Caco-2 (cell line): ENCODE measurements around the gene BHLHE40. TPM values are rescaled to one million over a fixed set of nuclear protein-coding genes. Genes with fewer than 3 reads are reported as not detected.

ENCODE experiments used
- BruUV-seq: library from RNA; stranded (reverse); fragments of 400-500 nt; replicated peaks from 2 replicates; lab custom pipeline; 2021; lab: Mats Ljungman, UMichigan
- CTCF ChIA-PET: fragments of 300-600 bp; sonication (Branson Sonifier 250); formaldehyde crosslinking; loops from one replicate; lab custom pipeline; 2022; ENCODE audit warnings: antibody characterized with exemption; lab: Charles Lee
- POLR2A ChIA-PET: fragments of 300-600 bp; sonication (Branson Sonifier 250); formaldehyde crosslinking; loops from one replicate; lab custom pipeline; 2022; ENCODE audit warnings: antibody characterized with exemption; lab: Charles Lee
- DNase-seq, 2 experiments: peaks; one replicate each; pipeline versions ENCODE4 v3.0.0 to v3.0.0-alpha.2; 2020 to 2022
- H3K27me3 ChIP-seq: replicated peaks from 2 replicates; pipeline ENCODE4 v1.6.0; 2011; ENCODE audit warnings: low read length; ENCODE audit not compliant: control insufficient read depth, insufficient read depth
- H3K36me3 ChIP-seq: 2 replicates; pipeline ENCODE4 v1.5.1; 2011; ENCODE audit warnings: low read length; ENCODE audit not compliant: control insufficient read depth, insufficient read depth
- H3K4me1 ChIP-seq: fragments of 250-450 bp; sonication (Bioruptor Pico); 2 replicates; pipeline ENCODE4 v1.5.1; 2020; ENCODE audit warnings: mild to moderate bottlenecking
- H3K4me3 ChIP-seq: 2 replicates; pipeline ENCODE4 v1.5.1; 2011; ENCODE audit warnings: low read depth, mild to moderate bottlenecking, control low read depth, low read length
- H3K9me3 ChIP-seq: fragments of 250-450 bp; sonication (Bioruptor Pico); 2 replicates; pipeline ENCODE4 v1.5.1; 2020; ENCODE audit warnings: mild to moderate bottlenecking, moderate library complexity
- H3K27ac Mint-ChIP-seq: one replicate; pipeline ENCODE4 v1.8.0; 2022; ENCODE audit warnings: mixed read lengths; ENCODE audit not compliant: unreplicated experiment
- H3K27me3 Mint-ChIP-seq: one replicate; pipeline ENCODE4 v1.8.0; 2022; ENCODE audit warnings: mixed read lengths; ENCODE audit not compliant: insufficient read depth, unreplicated experiment
- H3K36me3 Mint-ChIP-seq: one replicate; pipeline ENCODE4 v1.8.0; 2022; ENCODE audit warnings: mild to moderate bottlenecking, mixed read lengths; ENCODE audit not compliant: insufficient read depth, unreplicated experiment
- H3K4me1 Mint-ChIP-seq: one replicate; pipeline ENCODE4 v1.8.0; 2022; ENCODE audit warnings: low read depth, mixed read lengths; ENCODE audit not compliant: unreplicated experiment
- H3K4me3 Mint-ChIP-seq: one replicate; pipeline ENCODE4 v1.8.0; 2022; ENCODE audit warnings: mild to moderate bottlenecking, moderate library complexity, mixed read lengths; ENCODE audit not compliant: unreplicated experiment
- H3K9me3 Mint-ChIP-seq: one replicate; pipeline ENCODE4 v1.8.0; 2022; ENCODE audit warnings: mixed read lengths; ENCODE audit not compliant: unreplicated experiment
- intact Hi-C: fragments of 100-400 bp; cut with micrococcal nuclease; formaldehyde crosslinking; loops from one replicate; pipeline ENCODE4 v1.10.0; 2022; ENCODE audit not compliant: unreplicated experiment
- total RNA-seq: library from RNA; stranded (reverse); gene quantifications from 2 replicates; pipeline ENCODE4 v1.2.3, GENCODE V29; 2022
- TF ChIP-seq, protein P1 (sequence below), 2 experiments: fragments of 200-600 bp in 1 of 2; IDR thresholded peaks; 1 replicate in 1 of 2; 2 replicates in 1 of 2; pipeline versions ENCODE4 v1.5.1 to v1.8.0; 2011 to 2022; ENCODE audit warnings: antibody characterized with exemption in 1 of 2, control low read depth in 1 of 2, inconsistent platforms in 1 of 2, low read depth in 1 of 2, low read length in 1 of 2, mild to moderate bottlenecking in 1 of 2, moderate library complexity in 1 of 2; ENCODE audit not compliant: insufficient read depth in 1 of 2, severe bottlenecking in 1 of 2, unreplicated experiment in 1 of 2

The BHLHE40 gene
- total RNA-seq, 1 experiment from 2014 or later, result 8.5 TPM

GRCh38 chr3:4949004-4949403 is 30.2 kb upstream of the BHLHE40 start:
- no peak overlapping the region for H3K4me3 Mint-ChIP-seq
- no peaks in the 10 kb centered on the region for H3K4me1 Mint-ChIP-seq
- ChIA-PET POLR2A (no interaction called here), CTCF (no interaction called here)
- H3K27ac Mint-ChIP-seq, result no peak overlapping the region
- no peaks in the 10 kb centered on the region for H3K9me3 Mint-ChIP-seq
- TF ChIP-seq, protein P1, sequence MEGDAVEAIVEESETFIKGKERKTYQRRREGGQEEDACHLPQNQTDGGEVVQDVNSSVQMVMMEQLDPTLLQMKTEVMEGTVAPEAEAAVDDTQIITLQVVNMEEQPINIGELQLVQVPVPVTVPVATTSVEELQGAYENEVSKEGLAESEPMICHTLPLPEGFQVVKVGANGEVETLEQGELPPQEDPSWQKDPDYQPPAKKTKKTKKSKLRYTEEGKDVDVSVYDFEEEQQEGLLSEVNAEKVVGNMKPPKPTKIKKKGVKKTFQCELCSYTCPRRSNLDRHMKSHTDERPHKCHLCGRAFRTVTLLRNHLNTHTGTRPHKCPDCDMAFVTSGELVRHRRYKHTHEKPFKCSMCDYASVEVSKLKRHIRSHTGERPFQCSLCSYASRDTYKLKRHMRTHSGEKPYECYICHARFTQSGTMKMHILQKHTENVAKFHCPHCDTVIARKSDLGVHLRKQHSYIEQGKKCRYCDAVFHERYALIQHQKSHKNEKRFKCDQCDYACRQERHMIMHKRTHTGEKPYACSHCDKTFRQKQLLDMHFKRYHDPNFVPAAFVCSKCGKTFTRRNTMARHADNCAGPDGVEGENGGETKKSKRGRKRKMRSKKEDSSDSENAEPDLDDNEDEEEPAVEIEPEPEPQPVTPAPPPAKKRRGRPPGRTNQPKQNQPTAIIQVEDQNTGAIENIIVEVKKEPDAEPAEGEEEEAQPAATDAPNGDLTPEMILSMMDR (IDR thresholded peaks at IDR 0.05; ENCODE audit: insufficient read depth in 1 of 2, low read depth in 1 of 2, low read length in 1 of 2, severe bottlenecking in 1 of 2, unreplicated experiment in 1 of 2), result no peak
- Histone ChIP-seq H3K4me3 (no peak overlapping the region), H3K9me3 (no peaks in the 10 kb centered on the region), H3K4me1 (no peaks in the 10 kb centered on the region), H3K36me3 (no peaks in the 10 kb centered on the region), H3K27me3 (no peaks in the 10 kb centered on the region)
- no peaks in the 10 kb centered on the region for H3K27me3 Mint-ChIP-seq
- BruUV-seq, result no TSS peak
- no peak for DNase-seq
- intact Hi-C loops, result no loop called here
- H3K36me3 Mint-ChIP-seq, result no peaks in the 10 kb centered on the region

- Mint-ChIP-seq H3K4me3 (no peak overlapping the region), H3K36me3 (no peaks in the 10 kb centered on the region), H3K4me1 (no peaks in the 10 kb centered on the region), H3K27ac (no peak overlapping the region), H3K27me3 (no peaks in the 10 kb centered on the region), H3K9me3 (no peaks in the 10 kb centered on the region)
- Histone ChIP-seq H3K36me3 (no peaks in the 10 kb centered on the region), H3K27me3 (no peaks in the 10 kb centered on the region), H3K4me3 (no peak overlapping the region), H3K9me3 (no peaks in the 10 kb centered on the region), H3K4me1 (no peaks in the 10 kb centered on the region)
- intact Hi-C loops, result no loop called here
- BruUV-seq, result no TSS peak
- ChIA-PET POLR2A (no interaction called here), CTCF (no interaction called here)
- TF ChIP-seq, protein P1 (IDR thresholded peaks at IDR 0.05; ENCODE audit: insufficient read depth in 1 of 2, low read depth in 1 of 2, low read length in 1 of 2, severe bottlenecking in 1 of 2, unreplicated experiment in 1 of 2), result no peak
- no peak for DNase-seq
Measured at GRCh38 chr3:4949659-4950058, 29.6 kb upstream of the BHLHE40 start.

DNA sequence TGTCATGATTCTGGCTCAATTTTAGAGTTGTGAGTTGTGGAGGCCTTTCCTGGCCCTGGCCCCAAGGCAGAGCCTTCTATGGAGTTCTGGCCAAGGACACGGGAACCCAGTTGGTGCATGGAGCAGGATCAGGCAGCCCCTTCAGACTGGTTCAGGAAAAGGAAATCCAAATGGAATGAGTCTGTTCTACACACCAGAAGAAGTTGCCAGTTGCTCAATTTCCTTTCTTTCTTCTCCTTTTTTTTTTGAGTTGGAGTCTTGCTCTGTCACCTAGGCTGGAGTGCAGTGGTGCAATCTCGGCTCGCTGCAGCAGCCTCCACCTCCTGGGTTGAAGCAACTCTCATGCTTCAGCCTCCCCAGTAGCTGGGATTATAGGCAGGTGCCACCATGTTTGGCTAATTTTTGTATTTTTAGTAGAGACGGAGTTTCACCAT is 28.9 kb upstream of the BHLHE40 start:
- no peaks in the 10 kb centered on the region for H3K27me3 ChIP-seq
- TF ChIP-seq, protein P1 (IDR thresholded peaks at IDR 0.05; ENCODE audit: insufficient read depth in 1 of 2, low read depth in 1 of 2, low read length in 1 of 2, severe bottlenecking in 1 of 2, unreplicated experiment in 1 of 2), result no peak
- Mint-ChIP-seq H3K4me1 (no peaks in the 10 kb centered on the region), H3K4me3 (no peak overlapping the region), H3K27ac (no peak overlapping the region), H3K27me3 (no peaks in the 10 kb centered on the region), H3K9me3 (no peaks in the 10 kb centered on the region), H3K36me3 (no peaks in the 10 kb centered on the region)
- H3K9me3 ChIP-seq, result no peaks in the 10 kb centered on the region
- CTCF ChIA-PET, result no interaction called here
- intact Hi-C loops, result no loop called here
- no peak overlapping the region for H3K4me3 ChIP-seq
- H3K36me3 ChIP-seq, result no peaks in the 10 kb centered on the region
- no peaks in the 10 kb centered on the region for H3K4me1 ChIP-seq
- POLR2A ChIA-PET, result no interaction called here
- DNase-seq, result no peak
- no TSS peak for BruUV-seq
